ENCODE results near the gene TYMP.
"Not testable (repeated sequence)": the region's sequence is repeated elsewhere in the genome, so short reads cannot be mapped to it uniquely, and the experiment has no call there.

TYMP gene

GRCh38 chr22:50523806-50524675, 5.8 kb downstream of the TYMP start:
- no peak for DNase-seq

- no peak for DNase-seq
Observed at GRCh38 chr22:50523458-50523805, 6.4 kb downstream of the TYMP start.

- DNase-seq, result no peak
Observed at GRCh38 chr22:50522806-50523438, 6.9 kb downstream of the TYMP start.

GRCh38 chr22:50522208-50522805, 7.5 kb downstream of the TYMP start:
- no peak for DNase-seq

GRCh38 chr22:50521710-50522109, 8.1 kb downstream of the TYMP start:
- no peak for DNase-seq

- no peak for DNase-seq
Observed at GRCh38 chr22:50520826-50521453, 8.9 kb downstream of the TYMP start.

- DNase-seq, result not testable (repeated sequence)
Observed at GRCh38 chr22:50520184-50520583, 9.6 kb downstream of the TYMP start.

GRCh38 chr22:50519151-50519550, 10.7 kb downstream of the TYMP start:
- no peak for DNase-seq

GRCh38 chr22:50518606-50519005, 11.2 kb downstream of the TYMP start:
- DNase-seq, result no peak

GRCh38 chr22:50517495-50518260, 12.1 kb downstream of the TYMP start:
- no peak for DNase-seq

- no peak for DNase-seq
Observed at GRCh38 chr22:50516891-50517290, 12.9 kb downstream of the TYMP start.

- no peak for DNase-seq
Observed at GRCh38 chr22:50516068-50516467, 13.7 kb downstream of the TYMP start.

GRCh38 chr22:50513175-50513574, 16.6 kb downstream of the TYMP start:
- no peak for DNase-seq

GRCh38 chr22:50508897-50509296, 20.9 kb downstream of the TYMP start:
- no peak for DNase-seq

GRCh38 chr22:50507991-50508884, 21.6 kb downstream of the TYMP start, which contains the start of gene NCAPH2:
Gene NCAPH2, plus strand, starts transcription at chr22:50508224. Its CDS starts 114 bp downstream, at chr22:50508338.
- DNase-seq, result peak; percentile 97

- no peak for DNase-seq
Observed at GRCh38 chr22:50507421-50507990, 22.3 kb downstream of the TYMP start, which contains the start of gene LMF2. Gene LMF2, minus strand, starts transcription at chr22:50507702. Its CDS starts 27 bp downstream, at chr22:50507675.

- no peak for DNase-seq
Observed at GRCh38 chr22:50506611-50507420, 23.0 kb downstream of the TYMP start.

- DNase-seq, result no peak
Observed at GRCh38 chr22:50505776-50506610, 23.8 kb downstream of the TYMP start.

GRCh38 chr22:50505276-50505775, 24.5 kb downstream of the TYMP start:
- no peak for DNase-seq

Measured in amniotic stem cell (primary cell).